PFSK-1 (cell line): ENCODE measurements around the gene DLX2.

Experiments used
- FOXP2 ChIP-seq: optimal IDR thresholded peaks from 2 replicates; pipeline ENCODE3; 2011; ENCODE audit warnings: borderline replicate concordance, control low read depth, inconsistent platforms; ENCODE audit not compliant: insufficient read depth; ENCODE audit errors: extremely low read length, extremely low read depth
- POLR2AphosphoS5 ChIP-seq: IDR thresholded peaks from 2 replicates; pipeline ENCODE4 v1.6.1; 2012; ENCODE audit warnings: low read depth, mild to moderate bottlenecking, control low read depth, low read length, moderate library complexity
- REST ChIP-seq, 2 experiments: IDR thresholded peaks; 2 replicates each; pipeline versions ENCODE4 v1.6.1 to v1.8.0; 2011 to 2012; ENCODE audit warnings: low read depth in 2 of 2, low read length in 2 of 2, control low read depth in 1 of 2, inconsistent platforms in 1 of 2, mild to moderate bottlenecking in 1 of 2, moderate library complexity in 1 of 2; ENCODE audit not compliant: insufficient read depth in 1 of 2
- SIN3A ChIP-seq: IDR thresholded peaks from 2 replicates; pipeline ENCODE4 v1.6.1; 2012; ENCODE audit warnings: mild to moderate bottlenecking, low read length, moderate library complexity, borderline replicate concordance; ENCODE audit not compliant: insufficient read depth
- TAF1 ChIP-seq: IDR thresholded peaks from 2 replicates; pipeline ENCODE4 v1.6.1; 2012; ENCODE audit warnings: low read length, control low read depth, borderline replicate concordance; ENCODE audit not compliant: insufficient read depth

The DLX2 gene

GRCh38 chr2:172100935-172101820, 1.5 kb downstream of the DLX2 start:
- TF ChIP-seq POLR2AphosphoS5 (no peak), FOXP2 (no peak), TAF1 (no peak)

GRCh38 chr2:172100080-172100934, 2.4 kb downstream of the DLX2 start:
- no peak for TF ChIP-seq FOXP2
- TF ChIP-seq TAF1: no peak
- no peak for TF ChIP-seq SIN3A
- no peak for TF ChIP-seq POLR2AphosphoS5
- no peak for TF ChIP-seq REST (IDR thresholded peaks at IDR 0.05; ENCODE audit: insufficient read depth in 1 of 2, low read depth in 2 of 2, low read length in 2 of 2)

GRCh38 chr2:172099472-172100079, 3.1 kb downstream of the DLX2 start:
- TF ChIP-seq SIN3A (no peak), REST (IDR thresholded peaks at IDR 0.05; ENCODE audit: insufficient read depth in 1 of 2, low read depth in 2 of 2, low read length in 2 of 2) (no peak), POLR2AphosphoS5 (no peak), TAF1 (no peak), FOXP2 (no peak)

- no peak for TF ChIP-seq POLR2AphosphoS5
- TF ChIP-seq REST (IDR thresholded peaks at IDR 0.05; ENCODE audit: insufficient read depth in 1 of 2, low read depth in 2 of 2, low read length in 2 of 2): no peak
- TF ChIP-seq SIN3A: no peak
- no peak for TF ChIP-seq TAF1
- TF ChIP-seq FOXP2: no peak
Measured at GRCh38 chr2:172098650-172099471, 3.8 kb downstream of the DLX2 start.
